Ovary (tissue), 3 donors: ENCODE results near the gene TMED10.

Source experiments
- CTCF ChIP-seq, 3 donors: fragments of 450-650 bp in 2 of 3; fragments of 200-600 bp in 1 of 3; IDR thresholded peaks; one replicate each; pipeline versions ENCODE4 v1.5.1 to v1.8.0; 2016 to 2022; ENCODE audit warnings: antibody characterized with exemption in 3 of 3, mild to moderate bottlenecking in 1 of 3
- EP300 ChIP-seq: sonication (generic); formaldehyde crosslinking; IDR thresholded peaks from one replicate; pipeline ENCODE4 v1.6.1; 2017; ENCODE audit warnings: antibody characterized with exemption
- POLR2A ChIP-seq: fragments of 450-650 bp; IDR thresholded peaks from one replicate; pipeline ENCODE4 v1.6.1; 2017; ENCODE audit warnings: antibody characterized with exemption, mild to moderate bottlenecking, moderate library complexity
- donor health status: DM: no; HTN: no; CAD: no.

- TF ChIP-seq POLR2A: no peak
- TF ChIP-seq CTCF (IDR thresholded peaks at IDR 0.05): no peak
- no peak for TF ChIP-seq EP300
Measured at GRCh38 chr14:75188520-75189268, 12.3 kb upstream of the TMED10 start.
